Kidney (tissue), 14 donors: Measurements from ENCODE around the gene RPLP1. TPM values are rescaled to one million over a fixed set of nuclear protein-coding genes. Genes with fewer than 3 reads are reported as not detected.

Source experiments
- DNase-seq, 5 donors: peaks; one replicate each; pipeline ENCODE4 v3.0.0-alpha.2; 2013 to 2020
- FAIRE-seq: peaks from 2 replicates; lab custom pipeline; 2012; peaks lifted over from hg19 to GRCh38; lab: Jason Lieb, UNC
- H3K27ac ChIP-seq, 2 donors: one replicate each; pipeline ENCODE4 v1.7.0; 2013; ENCODE audit warnings: low read depth in 2 of 2, low read length in 2 of 2, inconsistent platforms in 1 of 2
- H3K27me3 ChIP-seq: one replicate; pipeline ENCODE4 v1.7.1; 2013; ENCODE audit warnings: low read length, inconsistent platforms; ENCODE audit not compliant: control insufficient read depth, insufficient read depth
- H3K36me3 ChIP-seq, 3 donors: one replicate each; pipeline versions ENCODE4 v1.7.0 to v1.7.1; 2013; ENCODE audit warnings: low read length in 3 of 3, control low read depth in 1 of 3, inconsistent platforms in 1 of 3; ENCODE audit not compliant: insufficient read depth in 3 of 3, control insufficient read depth in 2 of 3
- H3K4me1 ChIP-seq, 3 donors: one replicate each; pipeline versions ENCODE4 v1.7.0 to v1.7.1; 2013; ENCODE audit warnings: low read length in 3 of 3, inconsistent platforms in 1 of 3, low read depth in 1 of 3; ENCODE audit not compliant: control insufficient read depth in 2 of 3, insufficient read depth in 2 of 3
- H3K4me3 ChIP-seq, 3 donors: one replicate each; pipeline versions ENCODE4 v1.7.0 to v1.8.1; 2013; ENCODE audit warnings: low read length in 3 of 3, control low read depth in 1 of 3, inconsistent platforms in 1 of 3
- H3K9ac ChIP-seq, 3 donors: one replicate each; pipeline versions ENCODE4 v1.7.0 to v1.7.1; 2013; ENCODE audit warnings: low read length in 3 of 3, control low read depth in 1 of 3, inconsistent platforms in 1 of 3
- H3K9me3 ChIP-seq, 3 donors: one replicate each; pipeline versions ENCODE4 v1.7.0 to v1.7.1; 2013; ENCODE audit warnings: low read length in 3 of 3, control low read depth in 1 of 3, inconsistent platforms in 1 of 3; ENCODE audit not compliant: control insufficient read depth in 2 of 3, insufficient read depth in 1 of 3
- intact Hi-C: fragments of 100-400 bp; cut with DNase I; formaldehyde crosslinking; loops from one replicate; pipeline ENCODE4 v1.11.1; 2022
- polyA plus RNA-seq: library from polyadenylated mRNA; stranded (reverse); fragments of 350-450 nt; fragmentation: Illumina TruSeq; extraction: RNeasy Lipid Tissue Mini Kit (QIAGEN cat#74804); gene quantifications from one replicate; pipeline ENCODE4 v1.2.3, GENCODE V29; 2014; ENCODE audit warnings: low read depth, low replicate concordance; ENCODE audit not compliant: insufficient read depth
- total RNA-seq: library from RNA; stranded (reverse); fragmentation: NEBNext Ultra II Directional; extraction: Animal tissue kit (Norgen Biotek cat#: 25700); gene quantifications from one replicate; pipeline ENCODE4 v1.2.1, GENCODE V29; 2021
- TF ChIP-seq, protein P1 (sequence below): IDR thresholded peaks from 3 replicates; pipeline ENCODE4 v1.5.1; 2012; ENCODE audit warnings: mild to moderate bottlenecking, moderate library complexity, borderline replicate concordance; ENCODE audit not compliant: insufficient read depth; ENCODE audit errors: extremely low read depth
- donor health status: control.
- donor health status: control.
- donor health status: control.
- donor health status: control.
- donor health status: control.
- donor health status: DM: yes; HTN: yes; CAD: no.
- donor health status: Normal renal cell carcinoma (clear cell type).

The RPLP1 gene
- total and polyA plus RNA-seq, 2 donors from 2014 or later, result 1,303 to 2,805 TPM

DNA sequence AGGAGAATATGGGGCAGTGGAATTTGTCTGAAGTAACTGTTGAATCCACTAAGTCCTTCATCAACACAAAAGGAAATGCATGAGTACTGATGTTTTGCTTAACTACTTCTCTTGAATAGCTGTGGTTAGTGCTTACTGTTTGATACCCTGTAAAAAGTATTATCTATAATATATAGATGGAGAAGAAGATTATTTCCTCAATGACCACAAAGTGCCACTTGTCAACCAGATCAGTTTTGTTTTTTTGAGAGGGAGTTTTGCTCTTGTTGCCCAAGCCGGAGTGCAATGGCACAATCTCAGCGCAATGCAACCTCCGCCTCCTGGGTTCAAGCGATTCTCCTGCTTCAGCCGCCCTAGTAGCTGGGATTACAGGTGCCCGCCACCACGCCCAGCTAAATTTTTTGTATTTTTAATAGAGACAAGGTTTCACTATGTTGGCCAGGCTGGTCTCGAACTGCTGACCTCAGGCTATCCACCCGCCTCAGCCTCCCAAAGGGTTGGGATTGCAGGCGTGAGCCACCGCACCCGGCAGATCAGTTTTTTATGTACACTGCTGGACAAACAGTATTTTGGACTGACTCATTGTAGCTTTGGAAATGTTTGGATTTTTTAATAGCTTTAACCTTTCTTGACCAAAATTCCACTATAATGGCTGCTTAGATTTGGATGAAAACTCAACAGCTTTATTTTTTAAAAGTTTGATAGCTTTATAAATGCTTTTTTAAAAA is 1.5 kb upstream of the RPLP1 start:
- FAIRE-seq (no peak), DNase-seq (peak in 1 of 5 donors; percentile 25)
- no peaks in the 10 kb centered on the region for H3K9me3 ChIP-seq
- TF ChIP-seq, protein P1, sequence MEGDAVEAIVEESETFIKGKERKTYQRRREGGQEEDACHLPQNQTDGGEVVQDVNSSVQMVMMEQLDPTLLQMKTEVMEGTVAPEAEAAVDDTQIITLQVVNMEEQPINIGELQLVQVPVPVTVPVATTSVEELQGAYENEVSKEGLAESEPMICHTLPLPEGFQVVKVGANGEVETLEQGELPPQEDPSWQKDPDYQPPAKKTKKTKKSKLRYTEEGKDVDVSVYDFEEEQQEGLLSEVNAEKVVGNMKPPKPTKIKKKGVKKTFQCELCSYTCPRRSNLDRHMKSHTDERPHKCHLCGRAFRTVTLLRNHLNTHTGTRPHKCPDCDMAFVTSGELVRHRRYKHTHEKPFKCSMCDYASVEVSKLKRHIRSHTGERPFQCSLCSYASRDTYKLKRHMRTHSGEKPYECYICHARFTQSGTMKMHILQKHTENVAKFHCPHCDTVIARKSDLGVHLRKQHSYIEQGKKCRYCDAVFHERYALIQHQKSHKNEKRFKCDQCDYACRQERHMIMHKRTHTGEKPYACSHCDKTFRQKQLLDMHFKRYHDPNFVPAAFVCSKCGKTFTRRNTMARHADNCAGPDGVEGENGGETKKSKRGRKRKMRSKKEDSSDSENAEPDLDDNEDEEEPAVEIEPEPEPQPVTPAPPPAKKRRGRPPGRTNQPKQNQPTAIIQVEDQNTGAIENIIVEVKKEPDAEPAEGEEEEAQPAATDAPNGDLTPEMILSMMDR, result no peak
- H3K36me3 ChIP-seq, result peaks cover 0 to 17% (median 6%) of the 10 kb centered on the region in 3 donors
- H3K27ac ChIP-seq, result no peak overlapping the region
- peaks cover 0 to 12% (median 3%) of the 10 kb centered on the region in 3 donors for H3K4me1 ChIP-seq
- no peaks in the 10 kb centered on the region for H3K27me3 ChIP-seq
- intact Hi-C loops, result no loop called here
- H3K4me3 ChIP-seq, result no peak overlapping the region
- no peak overlapping the region for H3K9ac ChIP-seq

DNA sequence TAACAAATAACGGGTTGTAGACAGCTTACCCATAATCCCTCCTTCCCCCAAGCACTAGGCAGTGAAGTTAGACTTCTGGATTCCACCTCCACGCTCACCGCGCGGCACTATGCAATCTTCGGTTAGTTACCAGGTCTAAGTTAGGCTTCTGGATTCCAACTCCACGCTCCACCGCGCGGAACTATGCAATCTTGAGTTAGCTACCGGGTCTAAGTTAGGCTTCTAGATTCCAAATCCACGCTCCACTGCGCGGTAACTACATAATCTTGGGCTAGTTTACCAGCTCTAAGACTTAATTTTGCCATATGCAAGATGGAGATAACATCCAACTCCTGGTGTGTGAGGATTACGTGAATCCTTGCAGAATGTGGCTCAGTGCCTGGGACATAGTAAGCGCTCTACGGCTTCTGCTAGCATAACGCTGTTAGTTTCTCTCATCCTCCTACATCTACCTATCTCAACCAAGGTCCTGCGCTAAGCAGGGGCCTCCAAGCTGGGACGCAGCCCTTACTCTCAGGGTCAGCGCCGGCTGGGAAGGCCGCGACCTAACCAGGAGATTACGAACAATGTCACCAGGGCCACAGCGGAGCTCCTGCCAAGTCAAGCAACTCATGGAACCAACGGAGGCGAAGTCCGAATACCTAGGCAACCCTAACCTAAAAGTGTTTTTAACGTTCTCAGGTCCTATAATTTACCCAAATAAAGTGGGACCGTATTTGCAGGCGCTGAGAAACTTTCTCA is 497 bp upstream of the RPLP1 start:
- peak overlapping the region; percentile 81 to 95 (median 87) for H3K4me3 ChIP-seq
- H3K36me3 ChIP-seq, result peaks cover 0 to 18% (median 8%) of the 10 kb centered on the region in 3 donors
- FAIRE-seq, result no peak
- TF ChIP-seq, protein P1, result no peak
- peak overlapping the region; percentile 89 to 93 for H3K27ac ChIP-seq
- no peaks in the 10 kb centered on the region for H3K27me3 ChIP-seq
- H3K9me3 ChIP-seq, result no peaks in the 10 kb centered on the region
- peaks cover 0 to 12% (median 3%) of the 10 kb centered on the region in 3 donors for H3K4me1 ChIP-seq
- peak in 4 of 5 donors; percentile 47 to 82 (median 70) for DNase-seq
- intact Hi-C loops, result no loop called here
- H3K9ac ChIP-seq, result peak overlapping the region; percentile 50 to 96 (median 77)

DNA sequence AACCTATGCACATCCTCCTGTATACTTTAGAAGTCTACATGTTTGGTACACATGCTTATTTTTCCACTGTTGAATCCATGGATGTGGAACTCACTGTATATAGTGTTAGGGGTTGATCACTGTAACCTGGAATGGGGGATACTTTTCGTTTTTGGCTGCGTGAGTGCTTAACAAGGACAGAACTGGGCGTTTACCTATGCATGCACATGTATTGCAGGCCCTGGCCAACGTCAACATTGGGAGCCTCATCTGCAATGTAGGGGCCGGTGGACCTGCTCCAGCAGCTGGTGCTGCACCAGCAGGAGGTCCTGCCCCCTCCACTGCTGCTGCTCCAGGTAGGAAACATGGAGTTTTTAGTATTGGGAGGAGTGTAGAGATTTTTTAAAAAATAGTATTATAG is 2.3 kb downstream of the RPLP1 start:
- H3K27ac ChIP-seq, result no peak overlapping the region
- H3K9me3 ChIP-seq, result no peaks in the 10 kb centered on the region
- peaks cover 0 to 12% (median 3%) of the 10 kb centered on the region in 3 donors for H3K4me1 ChIP-seq
- DNase-seq (no peak), FAIRE-seq (no peak)
- no peak overlapping the region for H3K9ac ChIP-seq
- intact Hi-C loops, result no loop called here
- no peaks in the 10 kb centered on the region for H3K27me3 ChIP-seq
- H3K4me3 ChIP-seq, result peak overlapping the region in 1 of 3 donors; percentile 95
- TF ChIP-seq, protein P1, result no peak
- peaks cover 0 to 18% (median 14%) of the 10 kb centered on the region in 3 donors for H3K36me3 ChIP-seq
